ENCODE results near the gene TMEM217.
A peak's percentile ranks its signal among the peaks of the same experiment; 100 is the strongest.
"Not testable (repeated sequence)": the region's sequence is repeated elsewhere in the genome, so short reads cannot be mapped to it uniquely, and the experiment has no call there.

The TMEM217 gene

DNA sequence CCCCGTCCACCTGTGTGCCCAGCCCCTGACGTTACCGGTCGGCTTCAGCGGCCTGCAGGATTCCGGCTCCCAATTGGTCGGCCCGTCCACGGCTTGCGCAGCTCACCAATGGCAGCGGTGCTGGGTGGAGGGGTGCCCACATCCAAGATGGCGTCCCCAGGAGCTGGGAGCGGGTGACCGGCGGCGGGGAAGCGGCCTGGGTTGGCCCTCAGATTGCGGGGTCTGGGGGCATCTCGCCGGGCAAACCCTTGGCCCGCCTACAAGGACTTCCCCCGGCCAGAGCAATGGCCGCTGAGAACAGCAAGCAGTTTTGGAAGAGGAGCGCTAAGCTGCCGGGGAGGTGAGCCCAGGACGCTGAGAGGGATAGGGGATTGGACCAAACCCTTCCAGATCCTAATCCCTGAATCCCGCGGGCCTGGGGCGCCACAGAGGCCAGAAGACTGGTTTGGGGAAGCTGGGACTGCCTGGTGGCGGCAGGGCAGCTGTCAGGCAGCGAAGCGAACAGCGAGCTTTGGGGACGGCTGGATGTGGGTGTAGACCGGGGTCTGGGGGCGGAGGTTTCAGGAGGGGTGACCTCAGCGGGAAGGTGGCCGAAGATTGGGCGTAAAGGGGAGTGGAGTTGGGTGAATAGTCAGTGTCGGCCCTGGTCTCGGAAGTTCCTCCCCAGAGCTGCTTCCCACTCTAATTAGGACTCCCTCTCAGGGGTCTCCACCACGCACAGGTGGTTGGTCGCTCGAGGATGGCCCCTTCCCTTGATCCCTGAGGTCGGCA is at the start of gene TMEM217, which contains the start of gene TBC1D22B:
Gene TMEM217, minus strand, starts transcription at position 511 of the 771 bp plus-strand sequence. CDS start 39,114 bp downstream, outside the sequence.
Gene TBC1D22B, plus strand, starts transcription at position 139 of the 771 bp plus-strand sequence. Its CDS starts 146 bp downstream, at position 285.
- Mint-ChIP-seq H3K36me3 (peaks cover 17% of the 10 kb centered on the region), H3K27ac (peak within 1 kb of the TSS; percentile 99), H3K4me1 (peaks cover 48% of the 10 kb centered on the region), H3K4me3 (peak within 1 kb of the TSS; percentile 95), H3K9me3 (no peaks in the 10 kb centered on the region)
- DNase-seq (ENCODE audit: low spot score in 2 of 2) (peak; percentile 84 to 95), ATAC-seq (peak; percentile 99)

DNA sequence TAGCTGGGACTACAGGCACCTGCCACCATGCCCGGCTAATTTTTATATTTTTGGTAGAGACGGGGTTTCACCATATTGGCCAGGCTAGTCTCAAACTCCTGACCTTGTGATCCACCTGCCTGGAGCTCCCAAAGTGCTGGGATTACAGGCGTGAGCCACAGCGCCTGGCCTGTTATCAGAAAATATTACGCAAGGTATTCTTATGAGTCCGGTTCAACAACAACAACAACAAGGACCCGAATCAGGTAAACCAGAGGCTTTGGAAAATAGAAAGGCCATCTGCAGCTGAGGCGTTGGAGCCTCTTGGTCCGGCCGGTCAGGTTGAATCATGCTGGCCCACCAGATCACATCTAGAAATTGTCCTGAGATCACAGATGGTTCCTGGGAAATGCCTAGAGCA is 49.5 kb upstream of the TMEM217 start:
- not testable (repeated sequence) for H3K9me3 Mint-ChIP-seq; DNase-seq (ENCODE audit: low spot score in 2 of 2); ATAC-seq; H3K4me1 Mint-ChIP-seq; H3K4me3 Mint-ChIP-seq; H3K27ac Mint-ChIP-seq
- peaks cover 67% of the 10 kb centered on the region for H3K36me3 Mint-ChIP-seq

DNA sequence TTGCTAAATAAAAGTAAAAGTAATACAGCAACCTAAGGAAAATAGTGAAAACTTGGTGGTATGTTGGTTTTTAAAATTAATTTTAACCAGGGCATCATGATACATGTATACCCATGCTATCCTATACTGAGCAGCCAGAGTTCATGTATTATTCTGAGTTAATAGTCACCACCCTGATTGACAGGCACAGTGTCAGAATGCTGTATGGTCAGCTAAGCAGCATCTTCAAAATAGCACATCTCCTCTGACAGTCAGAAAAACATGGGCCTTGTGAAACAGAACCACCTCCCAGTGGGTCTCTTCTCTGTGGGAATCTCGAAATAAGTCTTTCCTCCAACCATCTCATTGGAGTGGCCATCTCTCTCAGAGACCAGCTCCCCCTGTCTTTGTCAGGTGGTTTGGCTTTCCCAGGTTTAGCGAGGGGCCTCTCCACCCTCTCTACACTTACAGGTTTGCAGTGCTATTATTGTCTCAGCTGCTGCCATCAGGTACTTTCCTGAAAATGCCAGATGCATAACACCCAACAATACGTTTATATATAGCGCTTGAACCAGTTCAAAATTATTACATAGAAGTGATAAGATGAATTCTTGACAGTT is 48.8 kb upstream of the TMEM217 start:
- H3K4me3 Mint-ChIP-seq: no peak overlapping the region
- no peak overlapping the region for H3K27ac Mint-ChIP-seq
- no peaks in the 10 kb centered on the region for H3K9me3 Mint-ChIP-seq
- ATAC-seq: no peak
- no peaks in the 10 kb centered on the region for H3K4me1 Mint-ChIP-seq
- DNase-seq (ENCODE audit: low spot score in 2 of 2): no peak
- peaks cover 67% of the 10 kb centered on the region for H3K36me3 Mint-ChIP-seq

DNA sequence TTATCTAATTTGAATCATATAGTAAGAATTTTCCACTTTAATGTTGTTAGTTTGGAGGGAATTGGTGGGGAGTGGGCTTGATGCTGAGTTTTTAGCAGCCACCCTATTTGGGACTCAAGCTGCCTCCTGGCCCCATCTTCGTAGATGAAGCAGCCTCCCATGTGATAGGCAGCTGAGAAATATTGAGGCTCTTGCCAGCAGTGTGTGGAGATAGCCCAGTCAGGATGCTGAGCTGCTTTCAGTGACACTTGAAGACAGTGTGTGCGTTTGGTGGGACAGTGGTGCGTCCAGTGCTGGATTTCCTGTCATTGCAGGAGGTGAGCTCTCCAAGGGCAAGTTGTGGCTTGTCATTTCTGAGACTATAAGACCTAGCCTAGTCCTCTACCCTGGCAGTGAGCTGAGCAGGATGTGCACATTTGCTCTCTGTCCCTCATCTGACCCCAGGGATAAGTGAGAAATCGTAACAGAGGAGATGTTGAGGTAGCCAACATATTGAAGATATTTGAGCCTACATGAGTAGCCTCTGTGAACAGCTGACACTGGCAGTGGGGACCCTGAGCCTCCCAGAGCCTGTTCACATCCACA is 48.0 kb upstream of the TMEM217 start:
- DNase-seq (ENCODE audit: low spot score in 2 of 2) (no peak), ATAC-seq (no peak)
- Mint-ChIP-seq H3K36me3 (peaks cover 66% of the 10 kb centered on the region), H3K27ac (peak overlapping the region; percentile 23), H3K9me3 (no peaks in the 10 kb centered on the region), H3K4me3 (no peak overlapping the region), H3K4me1 (no peaks in the 10 kb centered on the region)

- ATAC-seq (no peak), DNase-seq (ENCODE audit: low spot score in 2 of 2) (no peak)
- H3K27ac Mint-ChIP-seq: no peak overlapping the region
Observed at GRCh38 chr6:37304766-37305165, 46.8 kb upstream of the TMEM217 start.

GRCh38 chr6:37303891-37304503 is 46.1 kb upstream of the TMEM217 start:
- Mint-ChIP-seq H3K9me3 (no peaks in the 10 kb centered on the region), H3K4me3 (no peak overlapping the region), H3K36me3 (peaks cover 74% of the 10 kb centered on the region), H3K27ac (no peak overlapping the region), H3K4me1 (no peaks in the 10 kb centered on the region)
- DNase-seq (ENCODE audit: low spot score in 2 of 2) (no peak), ATAC-seq (peak; percentile 51)

More at GRCh38 chr6:37304766-37305165, 46.8 kb upstream of the TMEM217 start:
- Mint-ChIP-seq H3K9me3 (no peaks in the 10 kb centered on the region), H3K4me1 (no peaks in the 10 kb centered on the region), H3K4me3 (no peak overlapping the region), H3K36me3 (peaks cover 72% of the 10 kb centered on the region)

DNA sequence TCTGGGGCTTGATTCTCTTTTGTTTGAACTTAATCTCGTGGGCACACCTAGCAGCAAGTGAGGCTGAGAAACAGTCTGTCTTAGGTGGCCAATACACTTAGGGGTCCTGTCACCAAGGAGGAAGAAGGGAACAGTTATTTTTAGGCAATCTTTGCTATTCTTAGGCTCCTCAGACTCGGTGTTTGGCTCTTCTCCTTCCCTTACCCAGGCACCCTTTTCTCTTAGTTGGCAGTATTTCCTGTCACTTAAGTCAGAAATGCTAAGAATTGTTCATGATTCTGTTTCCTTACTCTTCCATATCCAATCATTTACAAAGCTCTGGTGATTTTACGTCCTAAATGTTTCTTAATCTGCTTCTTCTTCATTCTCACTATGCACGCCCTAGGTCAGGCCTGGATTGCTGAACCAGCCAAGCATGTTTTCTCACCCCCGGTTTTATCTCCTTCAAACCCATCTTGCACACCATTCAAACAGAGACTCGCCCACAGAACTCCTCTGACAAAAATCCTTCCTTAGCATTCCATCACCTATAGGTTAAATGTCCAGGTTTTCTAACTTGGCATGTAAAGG is 45.2 kb upstream of the TMEM217 start:
- Mint-ChIP-seq H3K9me3 (no peaks in the 10 kb centered on the region), H3K36me3 (peaks cover 80% of the 10 kb centered on the region), H3K4me1 (no peaks in the 10 kb centered on the region), H3K4me3 (no peak overlapping the region), H3K27ac (no peak overlapping the region)
- DNase-seq (ENCODE audit: low spot score in 2 of 2) (no peak), ATAC-seq (no peak)

DNA sequence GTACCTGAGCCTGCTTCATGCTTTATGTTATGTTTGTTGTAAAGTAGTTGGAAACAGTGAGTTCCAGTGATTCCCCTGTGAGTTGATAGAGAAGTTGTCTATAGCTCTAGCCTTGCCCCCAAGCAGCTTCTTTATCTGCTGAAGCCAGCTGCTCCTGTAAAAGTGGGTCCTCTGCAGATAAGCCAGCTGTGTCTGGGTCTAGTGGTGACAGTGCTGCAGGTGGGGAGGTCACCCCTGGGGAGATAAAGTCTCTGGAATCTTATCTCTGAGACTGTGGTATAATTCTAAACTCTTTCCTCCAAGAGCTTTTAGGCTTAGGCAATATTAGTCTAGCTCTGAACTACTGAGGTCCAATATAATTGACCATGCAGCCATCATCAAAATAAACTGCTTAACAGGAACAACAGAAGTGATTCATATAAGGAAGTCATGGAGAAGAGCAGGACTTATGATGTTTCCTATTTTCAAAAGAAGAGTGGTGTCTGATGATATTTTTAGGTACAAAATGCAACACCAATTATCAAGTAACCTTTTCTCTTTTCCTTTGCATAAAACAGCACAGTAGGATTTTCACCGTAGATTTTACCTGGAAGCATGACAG is 44.2 kb upstream of the TMEM217 start:
- Mint-ChIP-seq H3K36me3 (peaks cover 80% of the 10 kb centered on the region), H3K4me1 (no peaks in the 10 kb centered on the region), H3K4me3 (no peak overlapping the region), H3K9me3 (no peaks in the 10 kb centered on the region), H3K27ac (peak overlapping the region; percentile 15)
- ATAC-seq (no peak), DNase-seq (ENCODE audit: low spot score in 2 of 2) (no peak)

DNA sequence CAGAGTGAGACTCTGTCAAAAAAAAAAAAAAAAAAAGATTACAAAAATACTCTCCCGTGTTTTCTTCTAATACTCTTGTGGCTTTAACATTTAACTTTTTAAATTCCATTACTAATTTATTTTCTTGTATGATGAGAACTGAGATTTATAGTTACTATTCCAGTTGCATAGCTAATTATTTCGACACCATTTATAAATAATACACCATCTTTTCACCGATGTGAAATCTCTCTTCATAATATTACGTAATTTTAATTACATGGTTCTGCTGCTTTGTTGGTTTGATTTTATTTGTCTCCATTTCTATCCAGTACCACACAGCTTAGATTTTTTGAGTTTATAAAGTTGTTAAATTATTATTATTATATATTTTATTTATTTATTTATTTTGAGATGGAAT is 42.0 kb upstream of the TMEM217 start:
- Mint-ChIP-seq H3K9me3 (no peaks in the 10 kb centered on the region), H3K4me3 (no peak overlapping the region), H3K4me1 (no peaks in the 10 kb centered on the region), H3K27ac (no peak overlapping the region), H3K36me3 (peaks cover 86% of the 10 kb centered on the region)
- DNase-seq (ENCODE audit: low spot score in 2 of 2) (no peak), ATAC-seq (no peak)

DNA sequence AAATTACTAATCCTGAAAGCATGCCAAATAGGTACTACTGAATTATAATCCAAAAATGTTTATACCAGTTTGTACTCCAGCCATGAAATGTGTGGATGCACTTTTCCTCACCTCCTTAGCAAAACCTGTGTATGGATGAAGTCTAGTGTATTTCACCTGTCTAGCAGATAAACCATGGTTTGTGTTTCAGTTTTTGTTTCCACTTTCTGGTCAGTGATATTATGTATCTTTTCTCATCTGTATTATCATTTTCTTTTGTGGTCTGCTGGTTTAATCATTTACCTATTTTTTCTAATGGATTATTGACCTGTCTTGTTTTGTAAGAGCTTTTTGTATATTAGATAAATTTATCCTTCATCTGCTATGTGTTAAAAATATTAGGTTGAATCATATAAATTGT is 41.0 kb upstream of the TMEM217 start:
- ATAC-seq (no peak), DNase-seq (ENCODE audit: low spot score in 2 of 2) (no peak)
- Mint-ChIP-seq H3K27ac (no peak overlapping the region), H3K36me3 (peaks cover 76% of the 10 kb centered on the region), H3K9me3 (no peaks in the 10 kb centered on the region), H3K4me3 (no peak overlapping the region), H3K4me1 (no peaks in the 10 kb centered on the region)

DNA sequence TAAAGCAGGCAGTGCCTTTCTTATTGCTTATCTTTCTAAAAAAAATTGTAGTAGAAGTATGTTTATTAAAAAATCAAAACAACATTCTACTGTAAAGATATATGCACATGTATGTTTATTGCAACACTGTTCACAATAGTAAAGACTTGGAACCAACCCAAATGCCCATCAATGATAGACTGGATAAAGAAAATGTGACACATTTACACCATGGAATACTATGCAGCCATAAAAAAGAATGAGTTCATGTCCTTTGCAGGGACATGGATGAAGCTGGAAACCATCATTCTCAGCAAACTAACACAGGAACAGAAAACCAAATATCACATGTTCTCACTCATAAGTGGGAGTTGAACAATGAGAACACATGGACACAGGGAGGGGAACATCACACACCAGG is 39.7 kb upstream of the TMEM217 start:
- not testable (repeated sequence) for H3K9me3 Mint-ChIP-seq; H3K4me1 Mint-ChIP-seq; DNase-seq (ENCODE audit: low spot score in 2 of 2); ATAC-seq; H3K27ac Mint-ChIP-seq; H3K4me3 Mint-ChIP-seq
- H3K36me3 Mint-ChIP-seq: peaks cover 76% of the 10 kb centered on the region

- H3K9me3 Mint-ChIP-seq: no peaks in the 10 kb centered on the region
- peaks cover 16% of the 10 kb centered on the region for H3K4me1 Mint-ChIP-seq
- no peak for ATAC-seq
- peaks cover 75% of the 10 kb centered on the region for H3K36me3 Mint-ChIP-seq
- H3K4me3 Mint-ChIP-seq: no peak overlapping the region
- DNase-seq (ENCODE audit: low spot score in 2 of 2): no peak
- no peak overlapping the region for H3K27ac Mint-ChIP-seq
Observed at GRCh38 chr6:37293426-37293825, 35.5 kb upstream of the TMEM217 start.

DNA sequence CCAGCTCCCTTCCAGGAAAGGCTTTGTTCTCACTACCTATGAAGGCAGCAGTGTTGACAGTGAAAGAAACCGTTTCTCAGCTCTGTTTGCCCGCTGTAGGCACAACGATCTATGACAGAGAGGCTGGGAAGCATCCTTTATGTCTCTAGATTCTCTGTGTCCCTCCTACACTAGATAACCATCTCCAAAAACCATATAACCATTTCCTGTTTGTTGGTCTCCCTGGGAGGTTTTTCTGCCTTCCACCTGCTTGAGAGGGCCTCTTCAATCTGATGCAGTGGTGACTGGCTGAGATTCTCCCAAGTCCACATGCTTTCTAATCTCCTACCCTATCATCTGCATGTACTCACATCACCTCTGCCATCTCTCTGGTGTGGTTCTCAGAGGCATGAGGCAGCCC is 32.0 kb upstream of the TMEM217 start:
- peak; percentile 92 for ATAC-seq
- Mint-ChIP-seq H3K4me1 (peaks cover 16% of the 10 kb centered on the region), H3K27ac (peak overlapping the region; percentile 44), H3K9me3 (no peaks in the 10 kb centered on the region), H3K4me3 (no peak overlapping the region), H3K36me3 (peaks cover 76% of the 10 kb centered on the region)
- DNase-seq (ENCODE audit: low spot score in 2 of 2): no peak

- Mint-ChIP-seq H3K9me3 (no peaks in the 10 kb centered on the region), H3K27ac (no peak overlapping the region), H3K4me1 (peaks cover 16% of the 10 kb centered on the region), H3K36me3 (peaks cover 85% of the 10 kb centered on the region), H3K4me3 (no peak overlapping the region)
- DNase-seq (ENCODE audit: low spot score in 2 of 2) (no peak), ATAC-seq (no peak)
Observed at GRCh38 chr6:37288247-37288646, 30.3 kb upstream of the TMEM217 start.
